NCI-H187 treated with DMSO at 0.1 percent for 48 hours (cell line): ENCODE measurements around the gene AFF4.
"Not testable (repeated sequence)": the region's sequence is repeated elsewhere in the genome, so short reads cannot be mapped to it uniquely, and the experiment has no call there.

Source experiments
- DNase-seq: peaks from one replicate; lab custom pipeline; 2025; lab: John Stamatoyannopoulos, UW

The AFF4 gene

GRCh38 chr5:132963171-132964104, at the start of gene AFF4:
AFF4 (minus strand) TSS chr5:132963634; CDS start chr5:132937189, 26,445 bp downstream.
- peak; percentile 22 for DNase-seq

DNA sequence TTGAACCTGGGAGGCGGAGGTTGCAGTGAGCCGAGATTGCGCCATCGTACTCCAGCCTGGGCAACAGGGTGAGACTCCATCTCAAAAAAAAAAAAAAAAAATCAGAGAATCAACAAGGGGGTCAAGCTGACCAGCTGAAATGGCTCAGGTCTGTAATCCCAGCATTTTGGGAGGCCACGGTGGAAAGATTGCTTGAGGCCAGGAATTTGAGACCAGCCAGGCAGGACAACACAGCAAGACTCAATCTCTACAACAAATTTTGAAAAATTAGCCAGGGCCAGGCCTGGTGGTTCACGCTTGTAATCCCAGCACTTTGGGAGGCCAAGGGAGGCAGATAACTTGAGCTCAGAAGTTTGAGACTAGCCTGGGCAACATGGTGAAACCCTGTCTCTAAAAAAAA, 45.0 kb upstream of the AFF4 start:
- DNase-seq = not testable (repeated sequence)

GRCh38 chr5:133006653-133007052, 43.2 kb upstream of the AFF4 start:
- DNase-seq = no peak

GRCh38 chr5:132999246-132999645, 35.8 kb upstream of the AFF4 start:
- no peak for DNase-seq

DNA sequence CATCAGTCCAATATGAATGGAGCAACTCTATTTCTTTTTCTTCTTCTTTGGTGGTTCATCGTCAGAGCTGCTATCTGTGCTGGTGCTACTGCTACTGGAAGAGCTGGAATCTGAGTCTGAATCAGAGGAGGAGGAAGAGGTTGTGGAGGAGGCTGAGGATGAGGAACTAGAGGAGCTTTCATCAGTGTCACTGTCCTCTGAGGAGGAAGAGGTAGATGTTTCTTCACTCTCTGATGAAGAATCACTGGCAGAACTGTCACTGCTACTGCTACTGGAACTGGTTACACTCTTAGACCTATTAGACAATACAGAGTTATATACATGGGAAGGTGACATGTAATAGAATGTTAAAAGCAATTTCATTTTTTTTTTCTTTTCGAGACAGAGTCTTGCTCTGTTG, 35.1 kb upstream of the AFF4 start:
- no peak for DNase-seq

- no peak for DNase-seq
These were observed 32.9 kb upstream of the AFF4 start for GRCh38 chr5:132996307-132996706.

DNA sequence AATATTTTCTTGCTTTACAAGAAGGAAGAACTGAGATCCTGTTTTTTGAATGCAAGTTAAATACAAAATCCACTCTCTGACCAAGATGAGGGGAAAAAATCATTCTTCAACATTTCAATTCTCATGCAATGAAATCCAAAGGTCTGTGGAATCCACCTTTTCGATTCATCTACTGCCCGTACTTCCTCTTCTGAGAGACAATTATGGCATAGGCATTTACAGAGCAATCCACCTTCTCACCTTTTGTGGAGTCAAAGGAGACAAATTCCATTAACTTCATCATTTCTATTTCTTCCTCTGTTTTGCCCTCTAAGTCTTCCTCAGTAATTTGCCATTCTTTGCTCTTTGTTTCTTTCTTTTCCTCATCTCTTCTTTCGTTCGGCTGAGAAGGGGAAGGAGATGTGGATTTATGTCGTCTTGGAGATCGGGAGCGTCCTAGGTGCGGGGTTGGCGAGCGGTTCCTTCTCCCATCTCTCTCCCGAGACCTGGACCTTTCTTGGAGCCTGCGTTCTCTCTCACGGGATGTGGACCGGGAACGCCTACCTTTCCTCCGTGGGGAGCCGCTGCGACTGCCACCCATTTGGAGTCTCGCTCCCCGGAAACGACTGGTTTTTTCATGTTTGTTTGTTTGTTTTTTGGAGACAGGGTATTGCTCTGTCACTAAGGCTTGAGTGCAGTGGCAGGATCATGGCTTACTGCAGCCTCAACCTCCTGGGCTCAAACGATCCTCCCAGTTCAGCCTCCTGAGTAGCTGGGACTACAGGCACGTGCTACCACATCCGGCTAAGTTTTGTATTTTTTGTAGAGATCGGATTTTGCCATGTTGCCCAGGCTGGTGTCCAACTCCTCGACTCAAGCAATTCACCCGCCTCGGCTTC, 24.3 kb upstream of the AFF4 start:
- DNase-seq = no peak

DNA sequence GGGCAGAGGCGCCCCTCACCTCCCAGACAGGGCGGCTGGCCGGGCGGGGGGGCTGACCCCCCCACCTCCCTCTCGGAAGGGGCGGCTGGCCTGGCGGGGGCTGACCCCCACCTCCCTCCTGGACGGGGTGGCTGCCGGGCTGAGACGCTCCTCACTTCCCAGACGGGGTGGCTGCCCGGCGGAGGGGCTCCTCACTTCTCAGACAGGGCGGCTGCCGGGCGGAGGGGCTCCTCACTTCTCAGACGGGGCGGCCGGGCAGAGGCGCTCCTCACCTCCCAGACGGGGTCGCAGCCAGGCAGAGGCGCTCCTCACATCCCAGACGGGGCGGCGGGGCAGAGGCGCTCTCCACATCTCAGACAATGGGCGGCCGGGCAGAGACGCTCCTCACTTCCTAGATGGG, 19.5 kb upstream of the AFF4 start:
- DNase-seq = not testable (repeated sequence)

GRCh38 chr5:132981288-132981687, 17.9 kb upstream of the AFF4 start:
- DNase-seq = no peak

DNA sequence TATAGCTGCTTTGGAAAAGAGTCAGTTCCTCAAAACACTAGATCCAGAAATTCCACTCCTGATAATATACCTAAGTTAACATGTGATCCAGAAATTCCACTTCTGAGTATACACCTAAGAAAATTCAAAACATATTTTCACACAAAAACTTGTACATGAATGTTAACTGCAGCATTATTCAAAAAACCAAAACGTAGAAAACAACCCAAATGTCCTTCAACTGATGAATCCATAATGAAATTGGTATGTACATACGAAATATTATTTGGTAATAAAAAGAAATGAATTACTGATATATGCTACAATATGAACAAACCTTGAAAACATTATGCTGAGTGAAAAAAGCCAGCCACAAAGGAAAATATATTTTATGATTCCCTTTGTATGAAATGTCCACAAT, 16.5 kb upstream of the AFF4 start:
- no peak for DNase-seq

- no peak for DNase-seq
These were observed 16.0 kb upstream of the AFF4 start for GRCh38 chr5:132979367-132979940.

DNA sequence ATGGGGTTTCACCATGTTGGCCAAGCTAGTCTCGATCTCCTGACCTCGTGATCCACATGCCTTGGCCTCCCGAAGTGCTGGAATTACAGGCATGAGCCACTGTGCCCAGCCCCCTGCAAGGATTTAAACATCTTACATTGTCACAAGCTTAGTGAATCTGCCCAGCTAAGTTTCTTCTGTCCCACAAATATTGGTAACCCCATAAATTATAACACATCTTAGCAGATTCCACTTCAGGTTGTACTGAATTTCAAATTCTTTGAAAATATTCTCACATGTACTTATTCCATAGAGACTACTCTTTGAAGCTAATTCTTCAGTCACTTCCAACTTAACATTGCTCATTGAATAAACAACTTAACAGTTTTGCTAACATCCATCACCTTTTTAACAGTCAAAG, 13.4 kb upstream of the AFF4 start:
- DNase-seq = no peak

DNA sequence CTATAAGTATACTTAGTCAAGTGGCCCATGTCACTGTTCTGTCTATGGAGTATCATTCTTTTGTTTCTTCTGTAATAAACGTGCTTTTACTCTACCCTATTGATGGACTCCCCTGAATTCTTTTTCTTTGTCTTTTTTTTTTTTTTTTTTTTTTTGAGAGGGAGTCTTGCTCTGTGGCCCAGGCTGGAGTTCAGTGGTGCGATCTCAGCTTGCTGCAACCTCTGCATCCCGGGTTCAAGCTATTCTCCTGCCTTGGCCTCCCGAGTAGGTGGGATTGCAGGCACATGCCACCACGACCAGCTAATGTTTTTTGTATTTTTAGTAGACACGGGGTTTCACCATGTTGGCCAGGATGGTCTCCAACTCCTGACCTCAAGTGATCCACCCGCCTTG, 9.0 kb upstream of the AFF4 start:
- not testable (repeated sequence) for DNase-seq

DNA sequence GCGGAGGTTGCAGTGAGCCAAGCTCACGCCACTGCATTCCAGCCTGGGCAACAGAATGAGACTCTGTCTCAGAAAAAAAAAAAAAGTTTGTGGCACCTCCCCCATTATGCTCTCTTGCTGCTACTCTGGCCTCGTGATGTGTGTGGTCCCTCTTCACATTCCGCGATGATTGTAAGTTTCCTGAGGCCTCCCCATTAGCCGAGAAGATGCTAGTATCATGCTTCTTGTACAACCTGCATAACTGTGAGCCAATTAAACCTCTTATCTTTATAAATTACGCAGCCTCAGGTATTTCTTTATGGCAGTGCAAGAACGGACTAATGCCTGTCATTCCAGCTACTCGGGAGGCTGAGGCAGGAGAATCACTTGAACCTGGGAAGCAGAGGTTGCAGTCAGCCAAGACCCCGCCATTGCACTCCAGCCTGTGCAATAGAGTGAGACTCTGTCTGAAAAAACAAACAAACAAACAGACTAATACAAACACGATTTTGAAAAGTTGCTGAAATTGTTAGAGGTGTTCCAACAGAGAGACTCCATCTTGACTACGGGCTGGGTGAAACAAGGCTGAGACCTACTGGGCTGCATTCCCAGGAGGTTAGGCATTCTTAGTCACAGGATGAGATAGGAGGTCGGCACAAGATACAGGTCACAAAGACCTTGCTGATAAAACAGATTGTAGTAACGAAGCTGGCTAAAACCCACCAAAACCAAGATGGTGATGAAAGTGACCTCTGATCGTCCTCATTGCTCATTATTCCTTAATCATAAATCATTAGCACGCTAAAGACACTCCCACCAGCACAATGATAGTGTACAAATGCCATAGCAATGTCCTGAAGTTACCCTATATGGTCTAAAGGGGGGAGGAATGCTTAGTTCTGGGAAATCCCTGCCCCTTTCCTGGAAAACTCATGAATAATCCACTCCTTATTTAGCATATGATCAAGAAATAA, 8.3 kb upstream of the AFF4 start:
- no peak for DNase-seq

DNA sequence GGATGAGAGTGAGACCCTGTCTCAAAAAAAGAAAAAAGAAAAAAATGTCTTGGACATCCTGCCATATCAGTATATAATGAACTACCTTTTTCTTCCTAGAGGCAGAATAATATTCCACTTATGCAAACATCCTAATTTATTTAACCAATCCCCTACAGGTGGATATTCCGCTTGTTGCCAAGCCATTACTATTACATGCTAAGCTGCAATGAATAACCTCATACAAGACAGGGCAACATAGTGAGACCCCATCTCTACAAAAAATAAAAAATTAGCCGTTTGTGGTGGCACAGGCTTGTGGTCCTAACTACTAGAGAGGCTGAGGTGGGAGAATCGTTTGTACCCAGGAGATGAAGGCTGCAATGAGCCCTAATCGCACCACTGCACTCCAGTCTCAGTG, 1.7 kb upstream of the AFF4 start:
- no peak for DNase-seq

DNA sequence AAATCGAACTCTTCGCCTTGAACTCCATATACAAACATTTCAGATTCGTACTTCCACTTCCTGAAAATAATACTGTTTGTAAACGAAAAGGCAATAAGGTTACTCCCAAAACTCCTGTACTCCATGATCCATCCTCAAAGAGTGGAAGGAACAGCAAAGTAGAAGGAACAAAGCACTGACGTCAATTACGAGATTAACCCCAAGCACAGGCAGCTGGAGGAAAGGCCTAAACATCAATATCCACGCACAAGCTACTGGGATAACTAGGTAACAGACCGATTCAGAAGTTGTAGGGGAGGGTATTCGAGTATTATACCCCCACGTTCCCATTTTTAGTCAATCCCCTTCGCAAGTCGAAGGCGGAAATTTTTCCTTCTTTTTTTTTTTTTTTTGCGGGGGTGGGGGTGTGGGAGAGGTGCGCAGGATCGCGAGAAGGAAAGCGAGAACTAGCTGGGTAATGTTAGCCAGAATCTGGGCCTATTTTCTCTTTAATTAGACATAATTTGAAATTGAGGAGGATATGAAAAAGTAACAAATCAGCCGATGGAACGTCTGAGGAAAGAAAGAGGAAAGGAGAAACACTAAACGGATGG, 909 bp downstream of the AFF4 start:
- no peak for DNase-seq

DNA sequence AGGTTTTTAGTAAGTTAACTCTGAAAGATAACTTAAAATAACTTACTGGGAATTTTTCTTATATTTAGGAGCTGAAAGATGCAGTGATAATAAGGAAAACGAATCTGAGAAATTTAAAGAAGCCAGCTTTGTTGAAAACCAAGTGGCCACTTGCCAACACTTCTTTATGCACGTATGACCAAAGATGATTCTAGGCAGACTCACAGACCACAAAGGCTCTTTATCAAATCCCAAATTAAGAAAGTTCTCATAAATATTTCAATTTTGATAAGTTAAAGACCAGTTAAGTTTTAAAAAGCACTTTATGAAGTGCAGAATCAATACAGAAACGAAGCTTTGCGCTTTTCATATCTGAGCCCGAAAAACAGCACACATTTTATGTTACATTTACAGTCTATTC, 1.5 kb downstream of the AFF4 start:
- DNase-seq = no peak

GRCh38 chr5:132961123-132961815, 2.2 kb downstream of the AFF4 start:
- not testable (repeated sequence) for DNase-seq

DNA sequence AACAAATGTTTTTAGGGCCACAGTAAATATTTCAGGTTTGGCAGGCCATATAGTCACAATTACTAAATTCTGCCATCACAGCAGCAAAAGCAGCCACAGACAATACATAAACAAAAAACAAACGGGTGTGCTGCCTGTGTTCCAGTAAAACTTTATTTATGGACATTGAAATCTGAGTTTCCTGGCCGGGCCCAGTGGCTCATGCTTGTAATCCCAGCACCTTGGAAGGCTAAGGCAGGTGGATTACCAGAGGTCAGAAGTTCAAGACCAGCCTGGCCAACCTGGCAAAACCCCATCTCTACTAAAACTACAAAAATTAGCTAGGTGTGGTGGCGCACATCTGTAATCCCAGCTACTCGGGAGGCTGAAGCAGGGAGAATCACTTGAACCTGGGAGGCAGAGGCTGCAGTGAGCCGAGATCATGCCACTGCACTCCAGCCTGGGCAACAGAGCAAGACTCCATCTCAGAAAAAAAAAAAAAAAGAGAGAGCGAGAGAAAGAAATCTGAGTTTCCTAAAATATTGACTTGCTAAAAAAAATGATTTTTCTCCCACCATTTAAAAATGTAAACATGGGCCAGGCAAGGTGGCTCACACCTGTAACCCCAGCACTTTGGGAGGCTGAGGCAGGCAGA, 7.2 kb downstream of the AFF4 start:
- not testable (repeated sequence) for DNase-seq

- DNase-seq = no peak
These were observed 9.7 kb downstream of the AFF4 start for GRCh38 chr5:132953710-132954109.
